CD4-positive, alpha-beta T cell treated with Interleukin-10 for 1 hour (primary cell): ENCODE data around the gene PEAK3.
A peak's percentile ranks its signal among the peaks of the same experiment; 100 is the strongest.

ENCODE experiments used
- DNase-seq: peaks from one replicate; pipeline ENCODE4 v3.0.0-alpha.2; 2020

PEAK3 gene

DNA sequence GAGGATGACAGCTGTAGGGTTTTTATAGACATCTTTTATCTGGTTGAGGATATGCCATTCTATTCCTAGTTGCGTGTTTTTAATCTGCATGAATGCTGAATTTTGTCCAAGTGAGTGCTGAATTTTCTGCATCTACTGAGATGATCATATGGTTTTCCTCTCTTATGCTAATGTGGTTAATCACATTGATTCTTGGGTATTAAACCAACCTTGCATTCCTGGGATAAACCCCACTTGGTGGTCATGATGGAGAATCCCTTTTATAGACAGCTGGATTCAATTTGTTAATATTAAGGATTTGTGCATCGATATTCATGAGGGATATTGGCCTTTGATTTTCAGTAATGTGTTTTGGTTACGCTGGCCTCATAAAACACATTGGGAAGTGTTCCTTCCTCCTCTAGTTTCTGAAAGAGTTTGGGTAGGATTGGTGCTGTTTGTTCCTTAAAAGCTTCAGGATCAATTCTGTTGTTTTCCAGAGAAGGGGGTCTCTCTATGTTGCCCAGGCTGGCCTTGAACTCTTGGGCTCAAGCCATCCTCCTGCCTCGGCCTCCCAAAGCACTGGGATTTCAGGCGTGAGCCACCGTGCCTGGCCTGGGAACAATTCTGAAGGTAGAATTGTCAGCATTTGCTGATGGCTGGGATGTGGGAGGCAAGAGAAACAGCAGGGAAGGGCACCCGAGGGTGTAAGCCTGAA is 33.3 kb upstream of the PEAK3 start:
- DNase-seq, result no peak

- no peak for DNase-seq
Measured at GRCh38 chr19:2312820-2313501, 31.0 kb upstream of the PEAK3 start.

DNA sequence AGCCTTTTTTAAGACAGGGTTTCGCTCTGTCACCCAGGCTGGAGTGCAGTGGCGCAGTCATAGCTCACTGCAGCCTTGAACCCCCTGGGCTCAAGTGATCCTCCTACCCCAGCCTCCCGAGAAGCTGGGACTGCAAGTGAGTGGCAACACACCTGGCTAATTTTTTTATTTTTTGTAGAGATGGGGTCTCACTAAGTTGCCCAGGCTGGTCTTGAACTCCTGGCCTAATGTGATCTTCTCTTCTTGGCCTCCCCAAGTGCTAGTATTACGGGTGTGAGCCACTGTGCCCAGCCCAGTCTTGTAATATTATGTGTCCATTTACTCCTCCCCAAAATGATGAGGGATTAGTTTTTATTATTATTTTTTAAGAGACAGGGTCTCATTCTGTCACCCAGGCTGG is 29.1 kb upstream of the PEAK3 start:
- no peak for DNase-seq

DNA sequence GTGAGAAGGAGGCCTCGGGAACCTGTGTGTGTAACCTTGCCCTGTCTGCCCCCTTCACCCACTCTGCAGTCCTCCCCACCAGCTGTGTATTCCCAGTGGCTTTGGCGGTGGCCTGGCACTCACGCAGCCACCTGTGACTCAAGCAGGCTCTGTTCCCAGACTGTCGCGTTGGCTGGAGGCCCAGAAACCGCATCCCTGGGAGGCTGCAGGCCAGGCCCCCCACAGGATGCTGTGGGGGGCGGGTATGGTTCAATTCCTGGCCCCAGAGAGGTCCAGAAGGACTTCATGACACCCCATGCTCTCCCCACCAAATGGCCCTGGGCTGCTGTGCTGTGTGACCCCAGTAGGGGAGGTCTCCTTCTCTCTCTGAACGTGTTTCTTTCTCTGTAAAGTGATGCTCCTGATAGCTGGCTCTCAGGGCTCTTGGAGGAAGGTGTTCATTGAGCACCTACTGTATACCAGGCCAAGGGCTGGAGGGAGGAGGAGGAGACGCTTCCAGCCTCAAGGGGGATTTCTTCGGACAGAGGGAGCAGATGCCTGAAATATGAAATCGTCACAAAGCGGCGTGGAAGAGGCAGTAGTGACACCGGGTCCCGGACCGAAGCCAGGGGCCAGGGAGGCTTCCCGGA is 27.9 kb upstream of the PEAK3 start:
- no peak for DNase-seq

DNA sequence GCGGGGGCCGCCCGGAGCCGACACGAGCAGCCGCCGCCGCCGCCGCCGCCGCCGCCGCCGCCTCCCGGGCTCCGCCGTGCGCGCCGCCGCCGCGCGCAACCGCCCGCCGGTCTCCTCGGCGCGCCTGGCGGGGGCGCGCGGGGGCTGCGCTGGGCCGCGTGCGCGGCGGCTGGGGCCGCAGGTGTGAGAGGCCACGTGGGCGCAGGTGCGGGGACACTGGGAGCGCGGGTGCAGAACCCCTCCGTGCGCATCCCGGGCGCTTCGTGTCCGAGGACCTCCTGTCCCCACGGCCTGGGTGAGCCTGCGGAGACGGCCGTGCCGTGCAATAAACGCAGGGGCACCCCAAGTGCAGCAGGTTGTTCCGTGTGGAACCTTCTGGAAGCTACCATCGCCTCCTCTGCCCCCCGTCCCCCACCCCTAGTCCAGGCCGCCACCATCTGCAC is 26.2 kb upstream of the PEAK3 start, which contains the start of gene LINGO3:
TSS of gene LINGO3 (minus strand) at position 41 of the 443 bp plus-strand sequence. CDS start 16,378 bp downstream, outside the sequence.
- DNase-seq, result no peak

- no peak for DNase-seq
Measured at GRCh38 chr19:2307518-2308012, 25.6 kb upstream of the PEAK3 start.

GRCh38 chr19:2306971-2307370 is 25.0 kb upstream of the PEAK3 start:
- no peak for DNase-seq

DNA sequence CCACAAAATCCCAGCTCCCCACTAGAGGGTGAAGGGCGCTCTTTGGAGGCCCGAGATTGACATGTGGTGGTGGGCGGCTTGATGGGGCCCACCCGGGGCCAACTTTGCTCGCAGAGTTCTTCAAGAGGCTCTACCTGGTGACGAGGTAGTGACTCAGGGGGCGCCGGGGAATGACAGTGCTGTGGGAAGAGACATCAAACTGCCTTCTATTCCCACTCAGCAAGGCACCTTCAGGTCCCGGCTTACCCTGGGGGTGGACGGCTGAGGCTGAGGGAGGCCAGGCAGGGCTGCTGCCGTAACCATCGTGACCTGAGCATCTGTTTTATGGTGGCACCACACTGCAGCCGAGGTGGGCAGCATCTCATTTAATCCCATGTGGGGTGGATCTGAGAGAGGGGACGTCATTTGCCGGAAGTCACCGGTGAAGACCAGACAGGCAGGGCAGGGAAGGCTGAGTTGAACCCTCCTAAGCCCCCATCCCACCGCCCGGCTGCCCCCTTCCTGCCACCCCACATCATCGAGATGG is 24.4 kb upstream of the PEAK3 start:
- DNase-seq, result no peak

GRCh38 chr19:2305452-2306280 is 23.7 kb upstream of the PEAK3 start:
- no peak for DNase-seq

- DNase-seq, result no peak
Measured at GRCh38 chr19:2303211-2303798, 21.3 kb upstream of the PEAK3 start.

- DNase-seq, result no peak
Measured at GRCh38 chr19:2302319-2303210, 20.6 kb upstream of the PEAK3 start.

- DNase-seq, result no peak
Measured at GRCh38 chr19:2300533-2300932, 18.6 kb upstream of the PEAK3 start.

GRCh38 chr19:2296141-2296540 is 14.2 kb upstream of the PEAK3 start:
- DNase-seq, result no peak

DNA sequence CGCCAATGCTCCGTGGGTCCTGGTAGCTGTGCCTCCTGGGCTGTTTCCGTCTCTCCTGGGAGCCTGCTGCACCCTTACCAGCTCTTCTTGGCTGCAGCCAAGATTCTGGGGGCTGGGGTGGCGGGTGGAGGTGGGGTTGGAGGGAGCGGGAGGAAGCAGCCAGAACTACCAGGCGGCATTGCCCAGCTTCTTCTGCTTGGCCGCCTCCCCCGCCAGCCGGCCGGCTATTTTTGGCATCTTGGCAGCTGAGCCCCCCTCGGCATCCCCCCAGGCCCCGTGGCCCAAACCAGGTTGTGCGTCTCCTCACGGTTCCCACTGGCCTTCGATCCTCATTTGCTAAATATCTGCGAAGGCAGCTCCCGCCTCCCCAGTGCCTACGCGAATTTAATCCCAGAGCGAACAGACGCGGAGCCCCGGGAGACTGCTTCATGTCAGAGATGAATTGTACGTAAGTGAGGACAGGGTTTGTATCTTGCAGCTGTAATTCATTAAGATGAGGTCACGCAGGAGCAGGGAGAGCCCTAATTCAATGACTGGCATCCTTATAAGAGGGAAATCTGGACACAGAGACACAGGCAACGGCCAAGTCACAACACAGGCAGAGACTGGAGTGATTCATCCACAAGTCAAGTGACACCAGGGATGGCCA is 12.8 kb upstream of the PEAK3 start:
- no peak for DNase-seq

DNA sequence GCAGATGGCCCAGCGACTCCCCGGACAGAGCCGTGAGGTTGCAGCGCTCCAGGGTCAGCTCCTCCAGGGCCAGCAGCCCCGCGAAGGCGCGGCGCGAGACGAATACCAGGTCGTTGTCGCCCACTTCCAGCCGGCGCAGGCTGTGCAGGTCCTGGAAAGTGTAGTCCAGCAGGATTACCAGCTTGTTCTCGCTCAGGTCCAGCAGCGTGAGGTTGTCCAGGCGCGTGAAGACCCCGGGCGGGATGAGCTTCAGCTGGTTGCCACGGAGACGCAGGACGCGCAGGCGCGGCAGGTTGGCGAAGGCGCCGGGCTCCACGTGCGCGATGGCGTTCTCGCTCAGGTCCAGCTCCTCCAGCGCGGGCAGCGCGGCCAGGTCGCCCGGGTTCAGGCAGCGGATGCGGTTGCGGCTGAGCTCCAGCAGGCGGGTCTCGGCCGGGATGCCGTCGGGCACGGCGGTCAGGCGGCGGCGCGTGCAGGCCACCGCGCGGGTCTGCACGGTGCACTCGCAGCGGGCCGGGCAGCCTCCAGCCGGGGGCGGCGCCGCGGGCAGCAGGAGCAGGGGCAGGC is 9.3 kb upstream of the PEAK3 start:
- no peak for DNase-seq

DNA sequence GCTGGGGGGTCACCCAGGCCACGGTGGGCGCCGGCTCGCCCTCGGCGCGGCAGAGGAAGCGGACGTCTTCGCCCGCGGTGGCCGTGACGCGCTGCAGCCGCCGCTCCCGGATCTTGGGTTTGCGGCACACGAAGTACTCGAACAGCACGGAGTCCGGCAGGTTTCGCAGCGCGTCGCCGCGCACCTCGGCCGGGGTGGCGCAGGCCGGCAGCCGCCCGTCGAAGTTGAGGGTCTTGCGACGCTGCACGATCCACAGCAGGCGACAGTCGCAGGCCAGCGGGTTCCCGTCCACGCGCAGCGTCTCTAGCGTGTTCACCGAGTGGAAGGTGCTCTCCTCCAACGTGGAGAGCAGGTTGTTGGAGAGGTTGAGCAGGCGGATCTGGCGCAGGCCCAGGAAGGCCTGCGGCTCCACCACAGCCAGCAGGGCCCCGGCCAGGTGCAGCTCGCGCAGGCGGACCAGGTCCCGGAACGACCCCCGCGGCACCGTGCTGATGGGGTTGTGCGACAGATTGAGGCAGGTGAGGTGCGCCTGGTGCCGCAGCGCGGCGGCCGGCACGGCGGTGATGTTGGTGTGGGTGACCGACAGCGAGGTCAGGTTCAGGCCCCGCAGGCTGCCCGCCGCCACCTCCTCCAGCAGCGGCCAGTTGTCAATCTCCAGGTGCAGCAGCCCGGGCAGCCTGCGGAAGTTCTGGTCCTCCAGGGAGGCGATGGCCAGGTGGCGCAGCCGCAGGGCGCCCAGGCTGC is 8.6 kb upstream of the PEAK3 start:
- DNase-seq, result no peak

GRCh38 chr19:2289714-2290435 is 7.9 kb upstream of the PEAK3 start:
- peak; percentile 61 for DNase-seq

GRCh38 chr19:2288818-2289713 is 7.1 kb upstream of the PEAK3 start:
- DNase-seq, result no peak
